Nephron progenitor cell (in vitro differentiated cells): ENCODE data around the gene PLXNB3.

Source experiments
- DNase-seq: peaks from one replicate; pipeline ENCODE4 v3.0.0; 2021
- H3K27ac Mint-ChIP-seq: 2 replicates; pipeline ENCODE4 v1.8.0; 2021; ENCODE audit warnings: mild to moderate bottlenecking, moderate library complexity, mixed read lengths
- H3K27me3 Mint-ChIP-seq: 2 replicates; pipeline ENCODE4 v1.8.0; 2021; ENCODE audit warnings: mild to moderate bottlenecking, low read depth, mixed read lengths; ENCODE audit not compliant: poor library complexity
- H3K36me3 Mint-ChIP-seq: 2 replicates; pipeline ENCODE4 v1.8.0; 2021; ENCODE audit warnings: low read depth, mixed read lengths
- H3K4me1 Mint-ChIP-seq: 2 replicates; pipeline ENCODE4 v1.8.0; 2021; ENCODE audit warnings: mixed read lengths
- H3K4me3 Mint-ChIP-seq: 2 replicates; pipeline ENCODE4 v1.8.0; 2021; ENCODE audit warnings: mild to moderate bottlenecking, moderate library complexity, mixed read lengths
- H3K9me3 Mint-ChIP-seq: 2 replicates; pipeline ENCODE4 v1.8.0; 2021; ENCODE audit warnings: mild to moderate bottlenecking, moderate library complexity, mixed read lengths
- CTCF ChIP-seq: fragments of 200-600 bp; sonication (generic); IDR thresholded peaks from 2 replicates; pipeline ENCODE4 v1.5.0; 2021; ENCODE audit warnings: antibody characterized with exemption

PLXNB3 gene

GRCh38 chrX:153818571-153819383 is 54.7 kb downstream of the PLXNB3 start:
- Mint-ChIP-seq H3K27me3 (no peaks in the 10 kb centered on the region), H3K27ac (no peak overlapping the region), H3K36me3 (no peaks in the 10 kb centered on the region), H3K4me3 (peak overlapping the region; percentile 70), H3K4me1 (peaks cover 32% of the 10 kb centered on the region), H3K9me3 (peaks cover 62% of the 10 kb centered on the region)
- no peak for TF ChIP-seq CTCF
- DNase-seq: peak; percentile 79

DNA sequence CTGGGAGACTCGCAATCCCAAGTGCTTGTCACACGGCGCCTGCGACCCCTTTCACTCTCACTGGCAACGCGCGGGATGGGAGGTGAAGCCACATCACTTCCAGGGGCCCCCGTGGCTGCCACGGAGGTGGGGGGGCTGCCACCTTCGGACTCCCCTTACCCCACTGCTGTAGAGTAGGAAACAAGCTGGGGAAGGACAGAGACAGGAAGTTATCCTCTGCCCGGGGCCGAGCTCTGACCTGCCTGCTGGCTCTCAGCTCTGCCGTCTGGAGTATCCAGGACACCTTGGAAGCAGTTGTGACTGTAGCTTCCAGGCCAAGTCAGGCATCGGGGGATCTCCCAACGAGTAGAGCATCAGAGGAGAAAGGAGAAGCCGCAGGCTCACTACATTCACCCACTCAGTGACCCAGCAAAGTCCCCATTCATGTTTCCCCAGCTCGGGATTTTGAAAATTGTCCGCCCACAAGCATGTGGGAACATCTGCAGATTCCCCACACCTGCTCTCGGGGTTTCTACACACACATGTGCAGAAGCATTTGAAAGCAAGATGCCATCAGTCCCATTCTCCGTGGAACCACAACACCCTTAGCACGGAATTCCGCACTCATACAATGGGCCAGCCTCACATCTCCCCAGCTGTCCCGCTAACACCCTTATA is 55.5 kb downstream of the PLXNB3 start:
- Mint-ChIP-seq H3K36me3 (no peaks in the 10 kb centered on the region), H3K27me3 (no peaks in the 10 kb centered on the region), H3K27ac (no peak overlapping the region), H3K4me1 (peaks cover 32% of the 10 kb centered on the region), H3K9me3 (peaks cover 67% of the 10 kb centered on the region), H3K4me3 (peak overlapping the region; percentile 70)
- no peak for DNase-seq
- no peak for TF ChIP-seq CTCF

DNA sequence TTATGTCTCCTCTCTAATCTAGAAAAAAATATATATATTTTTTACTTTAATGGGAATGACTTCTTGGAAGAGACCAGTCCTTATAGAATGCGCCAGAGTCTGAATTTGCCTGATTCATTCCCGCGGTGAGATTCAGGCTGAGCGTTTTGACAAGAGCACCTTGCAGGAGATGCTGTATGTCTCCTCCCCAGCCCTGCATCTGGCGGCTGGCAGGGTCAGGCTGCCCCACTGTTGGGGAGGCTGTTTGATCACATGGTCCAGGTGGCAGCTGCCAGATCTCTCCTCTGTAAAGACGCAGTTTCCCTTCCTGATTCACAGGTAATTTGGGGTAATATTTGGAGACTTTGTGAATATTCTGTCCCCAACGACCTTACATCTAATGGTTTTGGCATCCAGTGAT is 56.6 kb downstream of the PLXNB3 start:
- peaks cover 61% of the 10 kb centered on the region for H3K9me3 Mint-ChIP-seq
- no peak overlapping the region for H3K27ac Mint-ChIP-seq
- no peak for TF ChIP-seq CTCF

DNA sequence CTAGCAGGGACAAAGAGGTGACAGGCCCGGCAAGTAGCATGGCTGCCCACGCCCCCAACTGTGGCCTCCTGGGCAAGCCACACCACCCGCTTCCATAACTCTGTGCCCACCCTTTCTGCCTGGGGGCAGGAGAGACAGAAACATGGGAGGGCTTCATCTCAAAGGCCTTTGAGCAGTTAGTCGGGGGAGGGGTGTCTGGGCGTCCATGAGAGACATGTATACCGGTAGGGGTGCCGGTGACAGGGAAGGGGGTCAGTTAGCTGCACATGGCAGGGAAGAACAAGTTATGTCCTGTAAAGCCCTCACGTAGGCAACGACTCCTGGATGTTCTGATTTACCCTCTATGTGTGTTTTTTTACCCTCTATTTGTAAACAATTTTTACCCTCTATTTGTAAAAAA is 57.0 kb downstream of the PLXNB3 start:
- H3K4me1 Mint-ChIP-seq: peaks cover 32% of the 10 kb centered on the region
- no peak for DNase-seq
- no peak for TF ChIP-seq CTCF
- no peak overlapping the region for H3K27ac Mint-ChIP-seq
- no peak overlapping the region for H3K4me3 Mint-ChIP-seq
- H3K9me3 Mint-ChIP-seq: peaks cover 63% of the 10 kb centered on the region
- peaks cover 9% of the 10 kb centered on the region for H3K27me3 Mint-ChIP-seq
- H3K36me3 Mint-ChIP-seq: no peaks in the 10 kb centered on the region

More for the DNA sequence above, 56.6 kb downstream of the PLXNB3 start:
- no peak for DNase-seq
- peaks cover 5% of the 10 kb centered on the region for H3K27me3 Mint-ChIP-seq
- no peaks in the 10 kb centered on the region for H3K36me3 Mint-ChIP-seq
- no peak overlapping the region for H3K4me3 Mint-ChIP-seq
- peaks cover 32% of the 10 kb centered on the region for H3K4me1 Mint-ChIP-seq

DNA sequence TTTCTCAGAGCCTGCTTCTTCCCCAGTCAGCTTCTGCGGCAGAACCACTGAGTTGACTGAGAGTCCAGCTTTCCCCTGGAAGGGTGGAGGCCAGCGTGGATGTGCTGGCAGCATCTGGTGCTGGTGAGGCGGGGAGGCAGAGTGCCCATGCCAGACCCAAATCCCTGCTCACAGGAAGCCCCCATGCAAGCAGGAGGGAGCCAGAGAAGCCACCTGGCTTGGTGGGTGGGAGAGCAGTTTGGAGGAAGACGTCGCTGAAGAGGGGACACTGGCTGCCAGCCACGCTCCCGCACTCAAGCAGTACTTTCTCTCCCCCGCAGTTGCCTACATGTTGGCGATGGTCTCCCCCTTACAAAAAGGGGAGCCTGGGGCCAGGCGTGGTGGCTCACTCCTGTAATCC is 60.3 kb downstream of the PLXNB3 start:
- no peaks in the 10 kb centered on the region for H3K36me3 Mint-ChIP-seq
- no peak for TF ChIP-seq CTCF
- H3K4me1 Mint-ChIP-seq: peaks cover 21% of the 10 kb centered on the region
- peaks cover 41% of the 10 kb centered on the region for H3K27me3 Mint-ChIP-seq
- peaks cover 67% of the 10 kb centered on the region for H3K9me3 Mint-ChIP-seq
- H3K4me3 Mint-ChIP-seq: no peak overlapping the region
- DNase-seq: no peak
- no peak overlapping the region for H3K27ac Mint-ChIP-seq
